Fibroblast of mammary gland (primary cell): ENCODE data around the gene PLD1.
A peak's percentile ranks its signal among the peaks of the same experiment; 100 is the strongest.

Experiments
- DNase-seq: peaks from one replicate; pipeline ENCODE4 v3.0.0-alpha.2; 2010; ENCODE audit warnings: low read depth
- H3K4me3 ChIP-seq: 2 replicates; pipeline ENCODE4 v1.5.1; 2011; ENCODE audit warnings: low read depth, mild to moderate bottlenecking, low read length, moderate library complexity; ENCODE audit not compliant: control insufficient read depth
- TF ChIP-seq, protein P1 (sequence below): conservative IDR thresholded peaks from 2 replicates; pipeline ENCODE4 v1.5.1; 2011; ENCODE audit warnings: low read depth, low read length, inconsistent platforms; ENCODE audit not compliant: control insufficient read depth, insufficient read depth

The PLD1 gene

DNA sequence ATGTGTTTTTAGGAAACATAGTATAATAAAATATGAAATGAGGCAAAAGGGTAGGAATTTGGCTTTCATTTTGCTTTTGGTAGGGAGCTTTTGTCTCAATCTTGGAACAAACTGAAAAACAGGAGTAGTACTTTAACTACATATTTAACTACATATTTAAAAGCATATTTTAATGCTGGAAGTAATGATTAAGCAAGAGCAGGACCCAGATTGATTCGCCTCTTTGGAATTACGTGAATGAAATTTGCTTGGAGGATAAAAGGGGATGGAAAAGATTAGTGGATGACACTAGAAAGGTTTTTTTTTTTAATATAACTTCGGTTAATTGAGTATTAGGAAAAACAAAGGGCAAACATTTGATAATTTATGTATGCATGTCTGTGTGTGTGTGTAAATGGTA is 21.7 kb upstream of the PLD1 start:
- no peak overlapping the region for H3K4me3 ChIP-seq
- DNase-seq: peak; percentile 43
- TF ChIP-seq, protein P1, sequence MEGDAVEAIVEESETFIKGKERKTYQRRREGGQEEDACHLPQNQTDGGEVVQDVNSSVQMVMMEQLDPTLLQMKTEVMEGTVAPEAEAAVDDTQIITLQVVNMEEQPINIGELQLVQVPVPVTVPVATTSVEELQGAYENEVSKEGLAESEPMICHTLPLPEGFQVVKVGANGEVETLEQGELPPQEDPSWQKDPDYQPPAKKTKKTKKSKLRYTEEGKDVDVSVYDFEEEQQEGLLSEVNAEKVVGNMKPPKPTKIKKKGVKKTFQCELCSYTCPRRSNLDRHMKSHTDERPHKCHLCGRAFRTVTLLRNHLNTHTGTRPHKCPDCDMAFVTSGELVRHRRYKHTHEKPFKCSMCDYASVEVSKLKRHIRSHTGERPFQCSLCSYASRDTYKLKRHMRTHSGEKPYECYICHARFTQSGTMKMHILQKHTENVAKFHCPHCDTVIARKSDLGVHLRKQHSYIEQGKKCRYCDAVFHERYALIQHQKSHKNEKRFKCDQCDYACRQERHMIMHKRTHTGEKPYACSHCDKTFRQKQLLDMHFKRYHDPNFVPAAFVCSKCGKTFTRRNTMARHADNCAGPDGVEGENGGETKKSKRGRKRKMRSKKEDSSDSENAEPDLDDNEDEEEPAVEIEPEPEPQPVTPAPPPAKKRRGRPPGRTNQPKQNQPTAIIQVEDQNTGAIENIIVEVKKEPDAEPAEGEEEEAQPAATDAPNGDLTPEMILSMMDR: no peak

DNA sequence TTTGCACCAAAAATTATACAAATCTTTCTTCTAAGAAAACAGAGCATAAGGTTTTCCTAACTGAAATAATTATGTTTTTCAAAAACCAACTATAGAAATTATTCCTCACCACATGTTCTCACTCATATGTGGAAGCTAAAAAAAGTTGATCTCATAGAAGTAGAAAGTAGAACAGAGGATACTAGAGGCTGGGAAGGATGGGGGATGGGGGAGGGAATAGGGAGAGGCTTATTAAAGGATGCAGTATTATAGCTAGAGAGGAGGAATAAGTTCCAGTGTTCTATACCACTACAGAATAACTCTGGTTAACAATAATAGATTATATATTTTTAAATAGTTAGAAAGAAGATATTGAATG is 20.2 kb upstream of the PLD1 start:
- no peak for DNase-seq
- TF ChIP-seq, protein P1: no peak
- no peak overlapping the region for H3K4me3 ChIP-seq

DNA sequence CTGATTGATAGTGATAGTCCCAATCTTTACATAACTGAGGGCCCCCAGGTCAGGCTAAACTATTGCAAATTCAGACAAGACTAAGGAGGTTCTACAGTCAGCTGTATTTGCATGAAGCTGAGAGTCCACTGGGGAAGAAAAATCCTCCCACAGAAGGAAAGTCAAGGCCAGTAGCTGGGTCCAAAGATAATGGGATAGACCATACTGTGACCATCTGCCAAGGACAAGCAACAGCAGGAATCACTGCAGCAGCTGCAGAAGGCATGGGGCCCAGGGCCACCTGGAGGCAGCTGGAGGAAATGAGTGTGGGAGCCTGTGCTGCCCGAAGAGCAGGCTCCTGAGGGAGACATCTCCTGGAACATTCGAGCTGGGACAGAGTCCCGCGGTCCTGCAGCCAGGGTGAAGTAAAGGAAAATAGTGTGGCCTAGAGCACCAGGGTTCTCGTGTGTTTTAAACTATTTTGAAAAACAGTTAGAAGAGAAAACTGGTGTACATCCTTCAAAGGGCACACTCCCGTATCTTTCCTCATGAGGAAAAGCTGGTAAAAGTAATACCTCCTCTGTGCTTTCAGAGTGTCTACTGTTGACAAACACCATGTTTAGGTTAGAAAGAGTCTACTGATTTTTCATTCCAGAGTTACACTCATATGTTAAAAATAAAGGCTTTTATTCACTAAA is 19.7 kb upstream of the PLD1 start:
- H3K4me3 ChIP-seq: no peak overlapping the region
- TF ChIP-seq, protein P1: peak; percentile 72
- peak; percentile 83 for DNase-seq

DNA sequence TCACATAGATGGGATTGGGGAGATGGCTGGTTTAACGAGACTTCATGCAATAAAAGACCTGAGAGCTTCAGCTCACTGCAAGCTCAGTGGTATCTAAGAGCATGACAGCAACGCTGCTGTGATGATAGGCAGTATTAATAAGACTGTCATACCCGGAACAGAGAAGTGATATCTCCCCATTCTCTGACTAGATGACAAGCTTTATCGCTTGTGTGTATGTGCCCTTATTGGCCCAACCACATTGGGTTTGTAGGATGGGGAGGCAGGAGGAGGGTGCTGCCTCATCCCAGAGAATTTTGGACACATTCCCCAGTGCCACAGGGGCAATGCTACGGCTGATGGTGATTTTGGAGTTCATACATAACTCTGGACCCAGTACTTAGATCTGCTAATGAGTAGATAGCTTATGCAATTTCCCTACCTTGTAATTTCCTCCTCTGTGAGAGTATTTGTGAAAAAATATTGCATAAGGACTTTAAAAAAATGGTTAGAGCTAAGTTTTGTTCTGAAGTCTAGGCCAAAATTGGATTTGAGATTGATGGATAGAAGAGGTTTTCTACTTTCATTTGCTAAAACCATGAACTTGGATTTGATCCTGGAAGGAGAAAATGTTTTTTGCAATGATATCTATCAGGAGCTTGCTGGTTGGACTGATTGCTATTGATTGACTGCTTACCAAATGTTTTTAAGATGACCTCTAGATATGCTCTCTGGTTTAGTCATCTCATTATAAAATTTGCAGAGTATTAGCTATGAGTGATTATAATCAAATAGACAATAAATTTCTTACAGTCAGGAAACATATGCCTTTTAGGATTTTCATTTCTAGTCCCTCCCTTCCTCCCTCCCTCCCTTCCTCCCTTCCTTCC is 18.9 kb upstream of the PLD1 start:
- DNase-seq: no peak
- no peak overlapping the region for H3K4me3 ChIP-seq
- TF ChIP-seq, protein P1: no peak

DNA sequence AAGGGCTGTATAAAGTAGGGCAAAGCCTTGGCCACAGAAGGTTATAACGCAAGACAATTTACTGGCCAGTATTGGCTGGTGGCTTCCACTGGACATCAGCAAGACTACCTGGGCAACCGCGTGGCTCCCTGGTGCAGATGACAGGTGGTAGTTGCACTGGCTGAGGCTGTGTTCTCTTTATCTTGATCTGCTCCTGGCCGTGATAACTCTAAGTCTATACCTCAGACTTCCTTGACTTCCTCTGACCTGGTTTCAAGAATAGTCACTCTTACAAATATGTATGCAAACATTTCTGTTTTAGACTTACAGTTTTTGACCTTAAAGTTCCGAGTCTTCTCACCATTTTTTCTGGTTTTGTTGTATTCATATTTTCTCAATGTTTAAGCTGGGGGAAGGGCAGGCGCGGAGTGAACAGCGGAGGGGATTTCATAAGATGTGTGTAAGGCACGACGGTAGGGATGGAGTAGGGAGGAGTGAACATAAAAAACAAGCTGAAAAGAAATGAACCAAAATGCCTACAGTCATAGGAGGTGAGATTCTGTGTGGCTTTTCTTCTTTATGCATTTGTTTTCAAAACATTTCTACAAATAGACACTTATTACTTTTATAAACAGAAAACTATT is 17.7 kb upstream of the PLD1 start:
- TF ChIP-seq, protein P1: no peak
- H3K4me3 ChIP-seq: no peak overlapping the region
- no peak for DNase-seq

DNA sequence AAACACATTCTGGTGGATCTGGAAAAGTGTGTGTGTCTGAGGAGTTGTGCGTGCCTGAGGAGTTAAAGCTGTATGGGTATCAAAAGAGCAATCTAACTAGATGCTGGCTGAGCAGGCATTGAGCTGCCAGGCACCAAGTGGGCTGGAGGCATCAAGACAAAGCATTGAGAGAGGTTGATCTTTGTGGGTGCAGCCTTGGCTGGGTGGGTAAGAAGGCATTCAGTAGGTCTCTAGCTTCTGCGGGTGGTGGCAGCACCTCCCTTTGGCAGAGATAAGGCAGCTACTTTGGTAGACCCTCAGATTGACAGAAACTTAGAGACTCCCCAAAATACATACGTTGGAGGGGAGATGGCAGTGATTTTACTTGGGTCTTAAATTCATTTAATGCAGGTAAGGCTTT is 17.1 kb upstream of the PLD1 start:
- no peak overlapping the region for H3K4me3 ChIP-seq
- TF ChIP-seq, protein P1: no peak
- DNase-seq: no peak
